ENCODE results near the gene IFNB1.

Gene IFNB1

DNA sequence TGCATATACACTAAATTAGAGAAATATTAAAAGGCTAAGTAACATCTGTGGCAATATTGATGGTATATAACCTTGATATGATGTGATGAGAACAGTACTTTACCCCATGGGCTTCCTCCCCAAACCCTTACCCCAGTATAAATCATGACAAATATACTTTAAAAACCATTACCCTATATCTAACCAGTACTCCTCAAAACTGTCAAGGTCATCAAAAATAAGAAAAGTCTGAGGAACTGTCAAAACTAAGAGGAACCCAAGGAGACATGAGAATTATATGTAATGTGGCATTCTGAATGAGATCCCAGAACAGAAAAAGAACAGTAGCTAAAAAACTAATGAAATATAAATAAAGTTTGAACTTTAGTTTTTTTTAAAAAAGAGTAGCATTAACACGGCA is 7.3 kb upstream of the IFNB1 start:
- TF ChIP-seq EZH2phosphoT487 (IDR thresholded peaks at IDR 0.05; ENCODE audit: borderline replicate concordance, low read length) = no peak
- TF ChIP-seq, protein P1, sequence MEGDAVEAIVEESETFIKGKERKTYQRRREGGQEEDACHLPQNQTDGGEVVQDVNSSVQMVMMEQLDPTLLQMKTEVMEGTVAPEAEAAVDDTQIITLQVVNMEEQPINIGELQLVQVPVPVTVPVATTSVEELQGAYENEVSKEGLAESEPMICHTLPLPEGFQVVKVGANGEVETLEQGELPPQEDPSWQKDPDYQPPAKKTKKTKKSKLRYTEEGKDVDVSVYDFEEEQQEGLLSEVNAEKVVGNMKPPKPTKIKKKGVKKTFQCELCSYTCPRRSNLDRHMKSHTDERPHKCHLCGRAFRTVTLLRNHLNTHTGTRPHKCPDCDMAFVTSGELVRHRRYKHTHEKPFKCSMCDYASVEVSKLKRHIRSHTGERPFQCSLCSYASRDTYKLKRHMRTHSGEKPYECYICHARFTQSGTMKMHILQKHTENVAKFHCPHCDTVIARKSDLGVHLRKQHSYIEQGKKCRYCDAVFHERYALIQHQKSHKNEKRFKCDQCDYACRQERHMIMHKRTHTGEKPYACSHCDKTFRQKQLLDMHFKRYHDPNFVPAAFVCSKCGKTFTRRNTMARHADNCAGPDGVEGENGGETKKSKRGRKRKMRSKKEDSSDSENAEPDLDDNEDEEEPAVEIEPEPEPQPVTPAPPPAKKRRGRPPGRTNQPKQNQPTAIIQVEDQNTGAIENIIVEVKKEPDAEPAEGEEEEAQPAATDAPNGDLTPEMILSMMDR (IDR thresholded peaks at IDR 0.05; ENCODE audit: low read depth, low read length, poor library complexity, severe bottlenecking) = no peak
- H4K20me1 ChIP-seq (ENCODE audit: control insufficient read depth, insufficient read depth, low read depth, low read length) = no peaks in the 10 kb centered on the region

DNA sequence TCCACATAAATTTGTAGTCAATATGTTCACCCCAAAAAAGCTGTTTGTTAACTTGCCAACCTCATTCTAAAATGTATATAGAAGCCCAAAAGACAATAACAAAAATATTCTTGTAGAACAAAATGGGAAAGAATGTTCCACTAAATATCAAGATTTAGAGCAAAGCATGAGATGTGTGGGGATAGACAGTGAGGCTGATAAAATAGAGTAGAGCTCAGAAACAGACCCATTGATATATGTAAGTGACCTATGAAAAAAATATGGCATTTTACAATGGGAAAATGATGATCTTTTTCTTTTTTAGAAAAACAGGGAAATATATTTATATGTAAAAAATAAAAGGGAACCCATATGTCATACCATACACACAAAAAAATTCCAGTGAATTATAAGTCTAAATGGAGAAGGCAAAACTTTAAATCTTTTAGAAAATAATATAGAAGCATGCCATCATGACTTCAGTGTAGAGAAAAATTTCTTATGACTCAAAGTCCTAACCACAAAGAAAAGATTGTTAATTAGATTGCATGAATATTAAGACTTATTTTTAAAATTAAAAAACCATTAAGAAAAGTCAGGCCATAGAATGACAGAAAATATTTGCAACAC is 6.6 kb upstream of the IFNB1 start:
- no peaks in the 10 kb centered on the region for H3K27me3 ChIP-seq (ENCODE audit: control insufficient read depth, low read length)
- no peak overlapping the region for H3K27ac ChIP-seq (ENCODE audit: low read depth, low read length)
- no peaks in the 10 kb centered on the region for H3F3A ChIP-seq (ENCODE audit: control insufficient read depth, insufficient read depth)
- H3K4me2 ChIP-seq (ENCODE audit: low read length) = no peak overlapping the region
- no peaks in the 10 kb centered on the region for H3K79me2 ChIP-seq (ENCODE audit: control insufficient read depth, low read length)
- H4K20me1 ChIP-seq (ENCODE audit: control insufficient read depth, insufficient read depth, low read depth, low read length) = no peaks in the 10 kb centered on the region
- TF ChIP-seq, protein P1 (IDR thresholded peaks at IDR 0.05; ENCODE audit: low read depth, low read length, poor library complexity, severe bottlenecking) = no peak
- no peak for TF ChIP-seq EZH2phosphoT487 (IDR thresholded peaks at IDR 0.05; ENCODE audit: borderline replicate concordance, low read length)
- H3K4me3 ChIP-seq (ENCODE audit: low read length) = no peak overlapping the region
- no peaks in the 10 kb centered on the region for H3K9me3 ChIP-seq (ENCODE audit: control insufficient read depth, insufficient read depth, low read length)
- no peaks in the 10 kb centered on the region for H3K36me3 ChIP-seq (ENCODE audit: control insufficient read depth, low read length)
- H3K9me2 ChIP-seq (replicated peaks; ENCODE audit: control insufficient read depth, low read length) = no peaks in the 10 kb centered on the region
- peaks cover 5% of the 10 kb centered on the region; the same call in 1 of the 2 replicates for H3K4me1 ChIP-seq (ENCODE audit: control insufficient read depth, low read length)

More for the DNA sequence above, 7.3 kb upstream of the IFNB1 start:
- Histone ChIP-seq H3K27me3 (ENCODE audit: control insufficient read depth, low read length) (no peaks in the 10 kb centered on the region), H3F3A (ENCODE audit: control insufficient read depth, insufficient read depth) (no peaks in the 10 kb centered on the region), H3K79me2 (ENCODE audit: control insufficient read depth, low read length) (no peaks in the 10 kb centered on the region), H3K4me3 (ENCODE audit: low read length) (no peak overlapping the region), H3K9me2 (replicated peaks; ENCODE audit: control insufficient read depth, low read length) (no peaks in the 10 kb centered on the region), H3K36me3 (ENCODE audit: control insufficient read depth, low read length) (no peaks in the 10 kb centered on the region), H3K27ac (ENCODE audit: low read depth, low read length) (no peak overlapping the region), H3K9me3 (ENCODE audit: control insufficient read depth, insufficient read depth, low read length) (no peaks in the 10 kb centered on the region), H3K4me1 (ENCODE audit: control insufficient read depth, low read length) (peaks cover 5% of the 10 kb centered on the region; the same call in 1 of the 2 replicates), H3K4me2 (ENCODE audit: low read length) (no peak overlapping the region)

DNA sequence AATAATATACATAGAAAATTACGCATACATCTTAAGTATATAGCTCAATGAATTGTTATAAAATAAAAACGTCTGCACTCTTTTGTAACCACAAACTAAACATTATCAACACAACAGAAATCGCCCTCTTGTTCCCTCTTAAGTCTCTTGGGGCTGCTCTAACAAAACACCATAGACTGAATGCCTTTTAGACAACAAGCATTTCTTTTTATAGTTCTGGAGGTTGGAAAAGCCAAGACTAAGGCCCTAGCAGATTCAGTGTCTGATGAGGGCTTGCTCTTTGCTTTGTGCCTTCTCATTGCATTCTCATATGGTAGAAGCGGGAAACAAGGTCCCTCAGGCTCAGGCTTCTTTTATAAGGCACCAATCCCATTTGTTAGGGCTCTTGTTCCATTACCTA is 4.9 kb upstream of the IFNB1 start:
- H3K4me3 ChIP-seq (ENCODE audit: low read length) = no peak overlapping the region
- H3K36me3 ChIP-seq (ENCODE audit: control insufficient read depth, low read length) = no peaks in the 10 kb centered on the region
- H3K27me3 ChIP-seq (ENCODE audit: control insufficient read depth, low read length) = no peaks in the 10 kb centered on the region
- H3K4me2 ChIP-seq (ENCODE audit: low read length) = no peak overlapping the region
- H3K9me3 ChIP-seq (ENCODE audit: control insufficient read depth, insufficient read depth, low read length) = no peaks in the 10 kb centered on the region
- no peak for TF ChIP-seq EZH2phosphoT487 (IDR thresholded peaks at IDR 0.05; ENCODE audit: borderline replicate concordance, low read length)
- TF ChIP-seq, protein P1 (IDR thresholded peaks at IDR 0.05; ENCODE audit: low read depth, low read length, poor library complexity, severe bottlenecking) = no peak
- no peaks in the 10 kb centered on the region for H4K20me1 ChIP-seq (ENCODE audit: control insufficient read depth, insufficient read depth, low read depth, low read length)
- peaks cover 18% of the 10 kb centered on the region for H3K4me1 ChIP-seq (ENCODE audit: control insufficient read depth, low read length)
- no peaks in the 10 kb centered on the region for H3F3A ChIP-seq (ENCODE audit: control insufficient read depth, insufficient read depth)
- H3K27ac ChIP-seq (ENCODE audit: low read depth, low read length) = no peak overlapping the region
- no peaks in the 10 kb centered on the region for H3K79me2 ChIP-seq (ENCODE audit: control insufficient read depth, low read length)
- H3K9me2 ChIP-seq (replicated peaks; ENCODE audit: control insufficient read depth, low read length) = no peaks in the 10 kb centered on the region

Data from DOHH2 (cell line).